Putamen (tissue), 1 donor: Measurements from ENCODE around the gene TRIM26.
"Not testable (repeated sequence)": the region's sequence is repeated elsewhere in the genome, so short reads cannot be mapped to it uniquely, and the experiment has no call there.

Source experiments
- DNase-seq: peaks from one replicate; pipeline ENCODE4 v3.0.0-alpha.2; 2016; ENCODE audit warnings: low spot score

Gene TRIM26

GRCh38 chr6:30169658-30170614, 43.3 kb downstream of the TRIM26 start:
- no peak for DNase-seq

- DNase-seq: no peak
Observed at GRCh38 chr6:30168741-30169140, 44.5 kb downstream of the TRIM26 start.

- DNase-seq: no peak
Observed at GRCh38 chr6:30167101-30167500, 46.1 kb downstream of the TRIM26 start.

- DNase-seq: not testable (repeated sequence)
Observed at GRCh38 chr6:30165238-30165637, 48.0 kb downstream of the TRIM26 start.

GRCh38 chr6:30164714-30165113, 48.5 kb downstream of the TRIM26 start:
- DNase-seq: no peak

GRCh38 chr6:30163918-30164654, 49.1 kb downstream of the TRIM26 start:
- DNase-seq: no peak

- DNase-seq: no peak
Observed at GRCh38 chr6:30163090-30163917, 49.9 kb downstream of the TRIM26 start, which contains the start of gene TRIM15. Gene TRIM15, plus strand, starts transcription at chr6:30163546. Its CDS starts 139 bp downstream, at chr6:30163685.

- DNase-seq: no peak
Observed at GRCh38 chr6:30162265-30163089, 50.7 kb downstream of the TRIM26 start.

GRCh38 chr6:30160785-30161531, 52.2 kb downstream of the TRIM26 start, which contains the start of gene TRIM10:
Gene TRIM10, minus strand, starts transcription at chr6:30161211. Its CDS starts 353 bp downstream, at chr6:30160858.
- DNase-seq: no peak

- no peak for DNase-seq
Observed at GRCh38 chr6:30160008-30160784, 53.0 kb downstream of the TRIM26 start.

GRCh38 chr6:30158475-30159040, 54.6 kb downstream of the TRIM26 start:
- DNase-seq: no peak

- DNase-seq: no peak
Observed at GRCh38 chr6:30157999-30158398, 55.2 kb downstream of the TRIM26 start.

GRCh38 chr6:30157581-30157980, 55.6 kb downstream of the TRIM26 start:
- no peak for DNase-seq

GRCh38 chr6:30156774-30157173, 56.4 kb downstream of the TRIM26 start:
- no peak for DNase-seq

GRCh38 chr6:30156262-30156599, 57.0 kb downstream of the TRIM26 start:
- no peak for DNase-seq

- DNase-seq: no peak
Observed at GRCh38 chr6:30155520-30156261, 57.5 kb downstream of the TRIM26 start.

- no peak for DNase-seq
Observed at GRCh38 chr6:30154709-30155519, 58.3 kb downstream of the TRIM26 start.

- DNase-seq: no peak
Observed at GRCh38 chr6:30154061-30154460, 59.1 kb downstream of the TRIM26 start.
